Activated CD4-positive, alpha-beta memory T cell treated with anti-CD3 and anti-CD28 coated beads, Interleukin-2, amount 10 ng/mL, durations not matched to agents 7 days and 5 days (primary cell): Measurements from ENCODE around the gene METAP2. TPM values are rescaled to one million over a fixed set of nuclear protein-coding genes. Genes with fewer than 3 reads are reported as not detected.
"Not testable (repeated sequence)": the region's sequence is repeated elsewhere in the genome, so short reads cannot be mapped to it uniquely, and the experiment has no call there.

Experiments
- CTCF ChIA-PET: fragments of 350-600 bp; sonication (Branson Sonifier 250); formaldehyde crosslinking; loops from one replicate; lab custom pipeline; 2021; ENCODE audit warnings: antibody characterized with exemption, inconsistent platforms; lab: Charles Lee
- POLR2A ChIA-PET: fragments of 350-600 bp; sonication (Branson Sonifier 250); formaldehyde crosslinking; loops from one replicate; lab custom pipeline; 2021; ENCODE audit warnings: antibody characterized with exemption; lab: Charles Lee
- DNase-seq: peaks from one replicate; pipeline ENCODE4 v3.0.0-alpha.2; 2020
- H3K27ac Mint-ChIP-seq: one replicate; pipeline ENCODE4 v1.8.0; 2021; ENCODE audit warnings: mild to moderate bottlenecking, mixed read lengths
- H3K27me3 Mint-ChIP-seq: one replicate; pipeline ENCODE4 v1.8.0; 2021; ENCODE audit warnings: mixed read lengths
- H3K36me3 Mint-ChIP-seq: one replicate; pipeline ENCODE4 v1.8.0; 2021; ENCODE audit warnings: low read depth, mixed read lengths
- H3K4me1 Mint-ChIP-seq: one replicate; pipeline ENCODE4 v1.8.0; 2021; ENCODE audit warnings: mixed read lengths
- H3K4me3 Mint-ChIP-seq: one replicate; pipeline ENCODE4 v1.8.0; 2021; ENCODE audit warnings: mild to moderate bottlenecking, mixed read lengths
- H3K9me3 Mint-ChIP-seq: one replicate; pipeline ENCODE4 v1.8.0; 2021; ENCODE audit warnings: mixed read lengths
- total RNA-seq, 2 experiments: library from RNA; stranded (reverse); gene quantifications; one replicate each; pipeline ENCODE4 v1.2.3, GENCODE V29; 2021

The METAP2 gene
- total RNA-seq, 2 experiments from 2014 or later = 66.1 to 71.5 TPM

DNA sequence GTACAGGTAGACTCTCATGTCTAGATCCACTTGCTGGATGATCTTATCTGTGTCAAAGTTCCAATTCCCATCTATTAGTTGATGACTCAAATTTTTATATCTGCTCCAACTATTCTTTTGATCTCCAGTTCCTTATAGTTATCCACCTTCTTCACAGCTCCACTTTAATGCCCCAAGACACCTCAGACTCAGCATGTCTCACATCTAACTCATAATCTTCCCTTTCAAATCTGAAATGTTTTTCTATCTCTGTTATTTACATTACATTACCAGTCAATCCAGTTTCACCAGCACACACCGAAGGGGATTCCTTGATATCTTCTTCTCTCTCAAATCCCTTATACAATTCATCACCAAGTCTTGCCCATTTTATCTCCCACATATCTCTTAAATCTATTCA is 3.7 kb upstream of the METAP2 start:
- Mint-ChIP-seq H3K27ac (no peak overlapping the region), H3K4me1 (peaks cover 14% of the 10 kb centered on the region), H3K4me3 (no peak overlapping the region), H3K36me3 (peaks cover 5% of the 10 kb centered on the region), H3K27me3 (peaks cover 2% of the 10 kb centered on the region), H3K9me3 (no peaks in the 10 kb centered on the region)
- ChIA-PET CTCF (no interaction called here), POLR2A (no interaction called here)
- DNase-seq = no peak

DNA sequence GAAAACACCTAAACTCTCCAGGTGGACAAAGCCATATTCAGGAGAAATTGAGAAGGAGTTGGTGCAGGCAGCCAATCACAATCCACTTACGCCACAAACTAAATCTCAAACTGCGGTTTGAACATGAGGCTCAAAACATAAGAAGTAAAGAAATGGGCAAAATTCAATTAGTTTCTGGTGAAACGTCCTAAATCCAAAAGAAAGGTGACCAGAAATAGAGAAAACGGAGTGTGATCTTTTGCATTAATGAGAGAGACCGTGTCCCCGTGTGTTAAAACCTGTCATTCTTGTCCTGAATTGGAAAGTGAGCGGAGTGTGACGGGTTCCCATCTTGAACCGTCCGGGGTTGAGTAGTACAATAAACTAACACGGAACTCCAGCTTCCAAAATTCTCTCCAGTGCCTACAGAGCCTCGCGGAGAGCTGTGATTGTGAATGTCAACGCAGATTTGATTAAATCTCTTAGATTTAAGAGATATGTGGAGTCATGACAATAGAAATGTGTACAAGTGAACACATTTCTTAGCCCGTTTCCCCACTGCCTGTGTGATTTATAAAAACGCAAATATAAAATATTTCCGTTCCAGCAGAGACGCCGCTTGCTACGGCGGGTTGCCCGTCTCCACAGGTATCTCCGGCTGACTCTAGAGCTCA is 595 bp upstream of the METAP2 start:
- peaks cover 29% of the 10 kb centered on the region for H3K36me3 Mint-ChIP-seq
- H3K9me3 Mint-ChIP-seq = no peaks in the 10 kb centered on the region

DNA sequence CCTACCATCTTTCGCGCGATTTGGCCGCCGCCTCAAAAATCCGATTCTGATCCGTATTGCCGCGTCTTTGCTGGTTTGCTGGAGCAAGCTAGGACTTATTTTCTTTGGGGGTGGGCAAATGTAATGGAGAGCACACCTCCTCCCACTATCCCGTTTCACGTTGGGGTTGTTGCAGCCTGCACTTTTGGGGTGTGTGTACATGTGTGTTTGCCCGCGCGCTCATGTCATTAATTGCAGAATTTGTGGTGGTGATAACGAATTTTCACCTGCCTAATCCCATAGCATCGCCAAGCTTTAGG is 657 bp downstream of the METAP2 start:
- ChIA-PET CTCF (interaction anchor here (0.5 to 2.1 kb wide), 6 partner anchors 8 to 741 kb away, joined by 3 to 10 read pairs (median 4); partner anchors contain the start of genes FGD6, NR2C1 and VEZT), POLR2A (interaction anchor here (0.8 to 3.8 kb wide), 11 partner anchors 9 to 1267 kb away, joined by 3 to 22 read pairs (median 7); partner anchors contain the start of genes AMDHD1, CCDC38, FGD6 and NDUFA12)

More for the DNA sequence above, 595 bp upstream of the METAP2 start:
- Mint-ChIP-seq H3K4me3 (peak overlapping the region; percentile 100), H3K4me1 (peaks cover 35% of the 10 kb centered on the region), H3K27ac (peak overlapping the region; percentile 96), H3K27me3 (peaks cover 2% of the 10 kb centered on the region)
- DNase-seq = peak; percentile 32
- CTCF ChIA-PET = interaction anchor here (0.8 to 2.1 kb wide), 4 partner anchors 52 to 400 kb away, joined by 3 to 10 read pairs (median 6); partner anchors contain the start of gene NR2C1
- POLR2A ChIA-PET = interaction anchor here (0.7 to 3.8 kb wide), 20 partner anchors 9 to 1434 kb away, joined by 3 to 22 read pairs (median 4); partner anchors contain the start of genes AMDHD1, CCDC38, FGD6 and NDUFA12

DNA sequence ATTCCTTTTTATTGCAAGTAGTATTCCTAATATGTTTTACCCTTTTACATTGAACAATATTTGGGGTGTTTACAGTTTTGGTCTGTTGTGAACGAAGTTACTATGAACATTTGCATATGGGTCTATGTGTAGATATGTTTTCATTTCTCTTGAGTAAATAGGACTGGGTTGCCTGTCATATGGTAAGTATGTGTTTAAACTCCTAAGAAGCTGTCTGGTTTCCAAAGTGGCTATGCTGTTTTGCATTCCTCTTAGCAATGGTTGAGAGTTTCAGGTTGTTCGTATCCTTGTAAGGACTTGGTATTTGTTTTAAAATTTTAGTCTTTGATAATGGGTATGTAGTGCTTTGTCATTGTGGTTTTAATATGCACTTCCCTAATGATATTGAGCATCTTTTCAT is 6.3 kb downstream of the METAP2 start:
- H3K9me3 Mint-ChIP-seq = no peaks in the 10 kb centered on the region
- H3K4me3 Mint-ChIP-seq = no peak overlapping the region
- H3K27me3 Mint-ChIP-seq = no peaks in the 10 kb centered on the region
- ChIA-PET CTCF (no interaction called here), POLR2A (no interaction called here)
- DNase-seq = no peak
- H3K4me1 Mint-ChIP-seq = peaks cover 58% of the 10 kb centered on the region
- peaks cover 61% of the 10 kb centered on the region for H3K36me3 Mint-ChIP-seq
- no peak overlapping the region for H3K27ac Mint-ChIP-seq

More for the DNA sequence above, 657 bp downstream of the METAP2 start:
- Mint-ChIP-seq H3K27me3 (peaks cover 2% of the 10 kb centered on the region), H3K36me3 (peaks cover 40% of the 10 kb centered on the region), H3K9me3 (no peaks in the 10 kb centered on the region), H3K4me3 (peak overlapping the region; percentile 100), H3K4me1 (peaks cover 43% of the 10 kb centered on the region), H3K27ac (peak overlapping the region; percentile 96)
- no peak for DNase-seq

GRCh38 chr12:95481072-95481471 is 7.1 kb downstream of the METAP2 start:
- DNase-seq = no peak
- no peaks in the 10 kb centered on the region for H3K9me3 Mint-ChIP-seq
- H3K36me3 Mint-ChIP-seq = peaks cover 56% of the 10 kb centered on the region
- ChIA-PET POLR2A (no interaction called here), CTCF (interaction anchor here (1.0 kb wide), 1 partner anchor 363 kb away, joined by 3 read pairs; no protein-coding TSS in a partner anchor)
- H3K4me1 Mint-ChIP-seq = peaks cover 50% of the 10 kb centered on the region
- peak overlapping the region; percentile 52 for H3K27ac Mint-ChIP-seq
- H3K4me3 Mint-ChIP-seq = no peak overlapping the region
- no peaks in the 10 kb centered on the region for H3K27me3 Mint-ChIP-seq

DNA sequence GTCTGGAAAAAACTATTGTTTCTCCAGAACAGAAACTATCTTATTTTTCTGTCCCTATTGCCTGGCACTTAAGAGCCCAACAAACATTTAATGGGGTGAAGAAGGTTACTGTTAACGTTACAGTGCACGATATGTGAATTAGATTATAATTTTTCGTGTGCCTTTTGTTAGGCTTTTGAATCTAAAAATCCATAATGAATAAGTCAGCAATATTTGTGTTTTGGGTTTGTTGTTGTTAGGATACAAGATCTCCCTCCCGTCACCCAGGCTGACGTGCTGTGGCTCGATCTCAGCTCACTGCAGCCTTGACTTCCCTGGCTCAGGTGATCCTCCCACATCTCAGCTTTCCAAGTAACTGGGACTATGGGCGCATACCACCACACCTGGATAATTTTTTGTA is 7.9 kb downstream of the METAP2 start:
- CTCF ChIA-PET = no interaction called here

DNA sequence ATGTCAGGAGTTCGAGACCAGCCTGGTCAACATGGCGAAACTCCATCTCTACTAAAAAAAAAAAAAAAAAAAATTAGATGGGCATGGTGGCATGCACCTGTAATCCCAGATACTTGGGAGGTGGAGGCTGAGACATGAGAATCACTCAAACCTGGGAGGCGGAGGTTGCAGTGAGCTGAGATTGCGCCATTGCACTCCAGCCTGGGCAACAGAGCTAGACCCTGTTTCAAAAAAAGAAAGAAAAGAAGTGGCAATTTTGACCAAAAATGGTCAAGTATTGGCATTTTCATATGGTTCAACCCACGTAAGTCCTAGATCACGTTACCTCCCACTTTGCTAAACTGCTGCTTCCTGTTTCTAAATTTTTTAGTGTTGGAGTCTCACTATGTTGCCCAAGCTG is 8.6 kb downstream of the METAP2 start:
- not testable (repeated sequence) for H3K9me3 Mint-ChIP-seq, H3K27ac Mint-ChIP-seq, DNase-seq, H3K27me3 Mint-ChIP-seq, H3K4me3 Mint-ChIP-seq
- Mint-ChIP-seq H3K36me3 (peaks cover 60% of the 10 kb centered on the region), H3K4me1 (peaks cover 43% of the 10 kb centered on the region)
- ChIA-PET CTCF (interaction anchor here (0.7 kb wide), 1 partner anchor 8 kb away, joined by 5 read pairs; the partner anchor contains the start of gene METAP2), POLR2A (interaction anchor here (1.0 kb wide), 1 partner anchor 9 kb away, joined by 4 read pairs; the partner anchor contains the start of gene METAP2)

More for the DNA sequence above, 7.9 kb downstream of the METAP2 start:
- H3K27ac Mint-ChIP-seq = no peak overlapping the region
- H3K9me3 Mint-ChIP-seq = no peaks in the 10 kb centered on the region
- H3K4me1 Mint-ChIP-seq = peaks cover 43% of the 10 kb centered on the region
- POLR2A ChIA-PET = interaction anchor here (1.0 kb wide), 1 partner anchor 8 kb away, joined by 4 read pairs; the partner anchor contains the start of gene METAP2
- H3K4me3 Mint-ChIP-seq = no peak overlapping the region
- peaks cover 56% of the 10 kb centered on the region for H3K36me3 Mint-ChIP-seq
- no peaks in the 10 kb centered on the region for H3K27me3 Mint-ChIP-seq
- no peak for DNase-seq

DNA sequence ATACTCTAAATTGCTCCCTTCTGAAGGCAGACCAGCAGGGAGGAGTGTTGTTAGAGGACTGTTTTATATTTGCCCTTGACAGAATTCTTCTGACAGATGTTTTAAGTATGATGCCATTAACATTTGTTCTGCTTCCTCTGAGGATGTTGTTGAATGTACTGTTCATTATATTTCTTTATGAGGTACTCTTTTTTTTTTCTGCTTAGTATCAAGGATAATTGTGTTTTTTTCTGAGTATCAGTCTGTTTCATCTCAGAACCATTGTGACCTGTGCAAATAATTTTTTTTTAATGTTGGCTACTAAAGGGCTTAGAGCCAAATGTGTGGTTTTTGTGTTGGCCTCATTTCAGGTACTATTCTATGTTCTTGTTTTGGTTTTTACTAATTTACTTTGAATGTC is 10.6 kb downstream of the METAP2 start:
- POLR2A ChIA-PET = no interaction called here
- no peaks in the 10 kb centered on the region for H3K27me3 Mint-ChIP-seq
- H3K27ac Mint-ChIP-seq = no peak overlapping the region

GRCh38 chr12:95487024-95487423 is 13.1 kb downstream of the METAP2 start:
- no peak for DNase-seq
- ChIA-PET POLR2A (interaction anchor here (2.8 kb wide), 1 partner anchor 13 kb away, joined by 14 read pairs; the partner anchor contains the start of gene METAP2), CTCF (no interaction called here)
- H3K9me3 Mint-ChIP-seq = no peaks in the 10 kb centered on the region
- H3K4me1 Mint-ChIP-seq = peaks cover 8% of the 10 kb centered on the region
- no peaks in the 10 kb centered on the region for H3K27me3 Mint-ChIP-seq
- H3K27ac Mint-ChIP-seq = no peak overlapping the region
- H3K4me3 Mint-ChIP-seq = no peak overlapping the region
- H3K36me3 Mint-ChIP-seq = peaks cover 46% of the 10 kb centered on the region

More for the DNA sequence above, 10.6 kb downstream of the METAP2 start:
- CTCF ChIA-PET = no interaction called here
- Mint-ChIP-seq H3K36me3 (peaks cover 47% of the 10 kb centered on the region), H3K4me1 (peaks cover 29% of the 10 kb centered on the region), H3K9me3 (no peaks in the 10 kb centered on the region), H3K4me3 (no peak overlapping the region)
- no peak for DNase-seq

- Mint-ChIP-seq H3K27me3 (no peaks in the 10 kb centered on the region), H3K9me3 (no peaks in the 10 kb centered on the region), H3K4me3 (no peak overlapping the region), H3K4me1 (no peaks in the 10 kb centered on the region), H3K27ac (no peak overlapping the region), H3K36me3 (peaks cover 45% of the 10 kb centered on the region)
- DNase-seq = no peak
- ChIA-PET POLR2A (no interaction called here), CTCF (no interaction called here)
Measured at GRCh38 chr12:95492462-95492861, 18.5 kb downstream of the METAP2 start.

DNA sequence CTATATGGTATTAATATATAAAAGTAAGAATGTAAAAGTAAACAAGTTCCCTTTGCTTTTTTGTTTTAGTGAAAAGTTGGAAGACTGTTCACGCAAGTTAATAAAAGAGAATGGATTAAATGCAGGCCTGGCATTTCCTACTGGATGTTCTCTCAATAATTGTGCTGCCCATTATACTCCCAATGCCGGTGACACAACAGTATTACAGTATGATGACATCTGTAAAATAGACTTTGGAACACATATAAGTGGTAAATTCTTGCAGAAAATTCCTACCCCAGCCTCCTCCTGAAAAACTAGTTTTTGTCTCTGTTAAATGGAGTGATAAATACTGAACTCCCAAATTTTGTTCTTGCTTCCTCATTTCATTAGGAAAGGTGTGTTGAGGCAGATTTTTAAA is 20.9 kb downstream of the METAP2 start:
- CTCF ChIA-PET = no interaction called here
- POLR2A ChIA-PET = no interaction called here
- H3K27ac Mint-ChIP-seq = no peak overlapping the region
- H3K27me3 Mint-ChIP-seq = no peaks in the 10 kb centered on the region
- no peaks in the 10 kb centered on the region for H3K4me1 Mint-ChIP-seq
- H3K9me3 Mint-ChIP-seq = no peaks in the 10 kb centered on the region
- H3K4me3 Mint-ChIP-seq = no peak overlapping the region
- no peak for DNase-seq
- peaks cover 60% of the 10 kb centered on the region for H3K36me3 Mint-ChIP-seq

- no peak overlapping the region for H3K4me3 Mint-ChIP-seq
- H3K4me1 Mint-ChIP-seq = no peaks in the 10 kb centered on the region
- peaks cover 63% of the 10 kb centered on the region for H3K36me3 Mint-ChIP-seq
- ChIA-PET CTCF (no interaction called here), POLR2A (no interaction called here)
- DNase-seq = no peak
- H3K27me3 Mint-ChIP-seq = no peaks in the 10 kb centered on the region
- H3K9me3 Mint-ChIP-seq = no peaks in the 10 kb centered on the region
- H3K27ac Mint-ChIP-seq = no peak overlapping the region
Measured at GRCh38 chr12:95495433-95495832, 21.5 kb downstream of the METAP2 start.

GRCh38 chr12:95497031-95497430 is 23.1 kb downstream of the METAP2 start:
- Mint-ChIP-seq H3K9me3 (no peaks in the 10 kb centered on the region), H3K36me3 (peaks cover 60% of the 10 kb centered on the region), H3K27me3 (no peaks in the 10 kb centered on the region), H3K27ac (no peak overlapping the region), H3K4me3 (no peak overlapping the region), H3K4me1 (no peaks in the 10 kb centered on the region)
- no peak for DNase-seq
- ChIA-PET POLR2A (no interaction called here), CTCF (no interaction called here)
